HepG2 (cell line): ENCODE measurements around the gene PSD4.

Experiments
- EZH2 ChIP-seq: conservative IDR thresholded peaks from 2 replicates; pipeline ENCODE4 v1.6.1; 2012; ENCODE audit warnings: mild to moderate bottlenecking, low read depth, low read length, moderate library complexity
- POLR2AphosphoS5 ChIP-seq: IDR thresholded peaks from 2 replicates; pipeline ENCODE4 v1.6.1; 2012; ENCODE audit warnings: low read depth, low read length
- RNF2 ChIP-seq: fragments of 450-650 bp; conservative IDR thresholded peaks from 2 replicates; pipeline ENCODE4 v1.6.1; 2016; ENCODE audit warnings: low read depth
- RXRA ChIP-seq: sonication (generic); formaldehyde crosslinking; IDR thresholded peaks from 2 replicates; pipeline ENCODE4 v1.5.1; 2020; ENCODE audit warnings: missing genetic modification reagents
- SP2 ChIP-seq: sonication (generic); formaldehyde crosslinking; IDR thresholded peaks from 2 replicates; pipeline ENCODE4 v1.5.1; 2020; ENCODE audit warnings: mild to moderate bottlenecking, missing genetic modification reagents
- ZNF10 ChIP-seq: sonication (generic); formaldehyde crosslinking; IDR thresholded peaks from 2 replicates; pipeline ENCODE4 v1.4.0; 2020; ENCODE audit warnings: mild to moderate bottlenecking, low read depth, missing genetic modification reagents, borderline replicate concordance
- ZNF17 ChIP-seq: sonication (generic); formaldehyde crosslinking; IDR thresholded peaks from 2 replicates; pipeline ENCODE4 v1.5.0; 2020; ENCODE audit warnings: mild to moderate bottlenecking, missing genetic modification reagents
- ZNF263 ChIP-seq: sonication (generic); formaldehyde crosslinking; IDR thresholded peaks from 2 replicates; pipeline ENCODE4 v1.4.0; 2020; ENCODE audit warnings: missing genetic modification reagents

GRCh38 chr2:113251118-113251517 lies 77.3 kb downstream of the PSD4 start:
- TF ChIP-seq POLR2AphosphoS5 (no peak), ZNF17 (CRISPR knock-in tag) (no peak), SP2 (CRISPR knock-in tag) (no peak), RNF2 (no peak), RXRA (no peak), EZH2 (no peak), ZNF263 (CRISPR knock-in tag) (no peak), ZNF10 (CRISPR knock-in tag) (no peak)
